KOPT-K1 (cell line): Measurements from ENCODE around the gene STRADB.

Source experiments
- H3K27ac ChIP-seq: fragments of 200-600 bp; sonication (generic); 2 replicates; pipeline ENCODE4 v1.5.1; 2016; ENCODE audit warnings: antibody characterized with exemption, mild to moderate bottlenecking, low read depth, low read length; ENCODE audit not compliant: poor library complexity, severe bottlenecking
- H3K36me3 ChIP-seq: fragments of 200-600 bp; sonication (generic); 2 replicates; pipeline ENCODE4 v1.5.1; 2017; ENCODE audit warnings: antibody characterized with exemption, mild to moderate bottlenecking, low read length, moderate library complexity; ENCODE audit not compliant: insufficient read depth
- H3K9me3 ChIP-seq: fragments of 200-600 bp; sonication (generic); 2 replicates; pipeline ENCODE4 v1.5.1; 2017; ENCODE audit warnings: antibody characterized with exemption, low read length, mild to moderate bottlenecking; ENCODE audit not compliant: insufficient read depth, poor library complexity, severe bottlenecking

The STRADB gene

GRCh38 chr2:201523506-201523905 lies 72.0 kb downstream of the STRADB start:
- Histone ChIP-seq H3K9me3 (peaks cover 34% of the 10 kb centered on the region), H3K36me3 (no peaks in the 10 kb centered on the region), H3K27ac (no peak overlapping the region)
